Mucosa of stomach (tissue), 1 donor: Measurements from ENCODE around the gene OR5L2.
"Not testable (repeated sequence)": the region's sequence is repeated elsewhere in the genome, so short reads cannot be mapped to it uniquely, and the experiment has no call there.

Source experiments
- H3K27me3 ChIP-seq: one replicate; pipeline ENCODE4 v1.7.0; 2013; ENCODE audit warnings: mild to moderate bottlenecking, low read length; ENCODE audit not compliant: control insufficient read depth, insufficient read depth
- H3K36me3 ChIP-seq: one replicate; pipeline ENCODE4 v1.7.0; 2013; ENCODE audit warnings: low read length; ENCODE audit not compliant: control insufficient read depth, insufficient read depth
- H3K4me1 ChIP-seq: one replicate; pipeline ENCODE4 v1.7.0; 2013; ENCODE audit warnings: mild to moderate bottlenecking, low read length; ENCODE audit not compliant: control insufficient read depth, insufficient read depth
- H3K4me3 ChIP-seq: one replicate; pipeline ENCODE4 v1.7.0; 2013; ENCODE audit warnings: low read length
- H3K9ac ChIP-seq: one replicate; pipeline ENCODE4 v1.7.0; 2013; ENCODE audit warnings: mild to moderate bottlenecking, low read length, moderate library complexity
- H3K9me3 ChIP-seq: one replicate; pipeline ENCODE4 v1.7.0; 2013; ENCODE audit warnings: mild to moderate bottlenecking, low read length, moderate library complexity; ENCODE audit not compliant: control insufficient read depth
- donor health status: Pancreatic carcinoma.

OR5L2 gene

GRCh38 chr11:55826919-55827318, at the start of gene OR5L2:
TSS of gene OR5L2 (plus strand) at chr11:55827219. CDS start at chr11:55827219, 0 bp downstream.
- no peaks in the 10 kb centered on the region for H3K36me3 ChIP-seq
- H3K9me3 ChIP-seq: no peaks in the 10 kb centered on the region
- no peak within 1 kb of the TSS for H3K4me3 ChIP-seq
- H3K4me1 ChIP-seq: no peaks in the 10 kb centered on the region
- no peak within 1 kb of the TSS for H3K9ac ChIP-seq
- H3K27me3 ChIP-seq: no peaks in the 10 kb centered on the region

GRCh38 chr11:55791606-55792005, 35.4 kb upstream of the OR5L2 start:
- no peaks in the 10 kb centered on the region for H3K4me1 ChIP-seq
- no peaks in the 10 kb centered on the region for H3K27me3 ChIP-seq
- no peak overlapping the region for H3K4me3 ChIP-seq
- H3K36me3 ChIP-seq: no peaks in the 10 kb centered on the region
- H3K9ac ChIP-seq: no peak overlapping the region
- no peaks in the 10 kb centered on the region for H3K9me3 ChIP-seq

GRCh38 chr11:55793321-55793720, 33.7 kb upstream of the OR5L2 start:
- no peak overlapping the region for H3K9ac ChIP-seq
- H3K4me3 ChIP-seq: no peak overlapping the region
- no peaks in the 10 kb centered on the region for H3K36me3 ChIP-seq
- no peaks in the 10 kb centered on the region for H3K9me3 ChIP-seq
- no peaks in the 10 kb centered on the region for H3K4me1 ChIP-seq
- H3K27me3 ChIP-seq: no peaks in the 10 kb centered on the region

GRCh38 chr11:55795256-55795655, 31.8 kb upstream of the OR5L2 start, which contains the start of gene OR5D14:
TSS of gene OR5D14 (plus strand) at chr11:55795556. CDS start at chr11:55795556, 0 bp downstream.
- Histone ChIP-seq H3K27me3 (no peaks in the 10 kb centered on the region), H3K36me3 (no peaks in the 10 kb centered on the region), H3K9me3 (no peaks in the 10 kb centered on the region), H3K9ac (no peak within 1 kb of the TSS), H3K4me3 (no peak within 1 kb of the TSS), H3K4me1 (no peaks in the 10 kb centered on the region)

GRCh38 chr11:55806248-55806647, 20.8 kb upstream of the OR5L2 start:
- Histone ChIP-seq H3K9me3 (no peaks in the 10 kb centered on the region), H3K27me3 (no peaks in the 10 kb centered on the region)

GRCh38 chr11:55811067-55811466, 16.0 kb upstream of the OR5L2 start, which contains the start of gene OR5L1:
TSS of gene OR5L1 (plus strand) at chr11:55811367. CDS start at chr11:55811467, 100 bp downstream.
- H3K9ac ChIP-seq: no peak within 1 kb of the TSS
- no peaks in the 10 kb centered on the region for H3K9me3 ChIP-seq
- H3K4me3 ChIP-seq: no peak within 1 kb of the TSS
- H3K4me1 ChIP-seq: no peaks in the 10 kb centered on the region
- no peaks in the 10 kb centered on the region for H3K36me3 ChIP-seq
- H3K27me3 ChIP-seq: no peaks in the 10 kb centered on the region

More at GRCh38 chr11:55806248-55806647, 20.8 kb upstream of the OR5L2 start:
- H3K9ac ChIP-seq: no peak overlapping the region
- H3K4me3 ChIP-seq: no peak overlapping the region
- H3K4me1 ChIP-seq: no peaks in the 10 kb centered on the region
- no peaks in the 10 kb centered on the region for H3K36me3 ChIP-seq

GRCh38 chr11:55819330-55819729, 7.7 kb upstream of the OR5L2 start, which contains the start of gene OR5D18:
TSS of gene OR5D18 (plus strand) at chr11:55819630. CDS start at chr11:55819630, 0 bp downstream.
- Histone ChIP-seq H3K9ac (no peak within 1 kb of the TSS), H3K27me3 (no peaks in the 10 kb centered on the region), H3K4me1 (no peaks in the 10 kb centered on the region)

DNA sequence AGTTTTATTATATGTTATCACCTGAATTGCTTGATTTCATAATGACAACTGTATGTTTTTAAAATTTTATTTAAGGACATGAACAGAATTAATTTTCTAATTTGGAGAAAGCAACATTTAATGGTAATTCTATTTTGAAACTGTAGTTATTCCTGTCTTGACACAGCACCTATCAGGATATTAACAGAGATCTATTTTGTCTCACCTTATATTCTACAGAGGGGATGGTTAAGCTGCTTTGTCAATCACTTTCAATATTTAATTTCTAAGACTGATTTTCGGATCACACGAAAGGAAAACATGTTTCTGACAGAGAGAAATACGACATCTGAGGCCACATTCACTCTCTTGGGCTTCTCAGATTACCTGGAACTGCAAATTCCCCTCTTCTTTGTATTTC, 11.4 kb downstream of the OR5L2 start, which contains the start of gene OR5D16:
Gene OR5D16 (plus strand): TSS at position 301 of the 400 bp plus-strand sequence. CDS start 0 bp downstream, at position 301.
- no peak within 1 kb of the TSS for H3K9ac ChIP-seq
- no peak within 1 kb of the TSS for H3K4me3 ChIP-seq

More at GRCh38 chr11:55819330-55819729, 7.7 kb upstream of the OR5L2 start, which contains the start of gene OR5D18:
- Histone ChIP-seq H3K9me3 (no peaks in the 10 kb centered on the region), H3K36me3 (no peaks in the 10 kb centered on the region), H3K4me3 (no peak within 1 kb of the TSS)

GRCh38 chr11:55847453-55847852, 20.4 kb downstream of the OR5L2 start:
- H3K36me3 ChIP-seq: no peaks in the 10 kb centered on the region
- no peaks in the 10 kb centered on the region for H3K27me3 ChIP-seq
- H3K9me3 ChIP-seq: no peaks in the 10 kb centered on the region
- H3K4me3 ChIP-seq: no peak overlapping the region
- no peak overlapping the region for H3K9ac ChIP-seq
- H3K4me1 ChIP-seq: no peaks in the 10 kb centered on the region

More for the DNA sequence above, 11.4 kb downstream of the OR5L2 start, which contains the start of gene OR5D16:
- Histone ChIP-seq H3K36me3 (no peaks in the 10 kb centered on the region), H3K4me1 (no peaks in the 10 kb centered on the region), H3K9me3 (no peaks in the 10 kb centered on the region), H3K27me3 (no peaks in the 10 kb centered on the region)

- Histone ChIP-seq H3K9ac (no peak overlapping the region), H3K36me3 (no peaks in the 10 kb centered on the region), H3K4me3 (no peak overlapping the region), H3K9me3 (no peaks in the 10 kb centered on the region), H3K27me3 (no peaks in the 10 kb centered on the region), H3K4me1 (no peaks in the 10 kb centered on the region)
These were observed 22.0 kb downstream of the OR5L2 start for GRCh38 chr11:55849037-55849436.

DNA sequence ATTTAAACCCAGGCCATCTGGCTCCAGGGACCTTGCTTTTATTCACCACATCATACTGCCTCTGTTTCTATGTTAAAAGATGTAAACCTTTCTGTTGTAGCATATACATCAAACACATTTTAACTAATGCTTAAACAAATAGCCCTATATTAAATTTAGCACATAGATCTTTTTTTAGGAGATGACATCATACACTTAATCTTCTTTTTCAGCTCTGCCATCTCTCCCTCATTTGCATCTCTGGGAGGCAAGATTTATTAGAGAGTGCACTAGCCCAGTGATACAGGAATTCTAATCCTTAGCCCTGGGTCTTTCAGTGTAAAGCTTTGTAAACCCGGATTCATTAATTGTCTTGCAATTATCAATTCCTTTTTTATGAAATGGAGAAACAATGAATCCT, 25.1 kb downstream of the OR5L2 start:
- Histone ChIP-seq H3K36me3 (no peaks in the 10 kb centered on the region), H3K27me3 (no peaks in the 10 kb centered on the region), H3K9ac (no peak overlapping the region), H3K4me1 (no peaks in the 10 kb centered on the region), H3K4me3 (no peak overlapping the region), H3K9me3 (no peaks in the 10 kb centered on the region)

DNA sequence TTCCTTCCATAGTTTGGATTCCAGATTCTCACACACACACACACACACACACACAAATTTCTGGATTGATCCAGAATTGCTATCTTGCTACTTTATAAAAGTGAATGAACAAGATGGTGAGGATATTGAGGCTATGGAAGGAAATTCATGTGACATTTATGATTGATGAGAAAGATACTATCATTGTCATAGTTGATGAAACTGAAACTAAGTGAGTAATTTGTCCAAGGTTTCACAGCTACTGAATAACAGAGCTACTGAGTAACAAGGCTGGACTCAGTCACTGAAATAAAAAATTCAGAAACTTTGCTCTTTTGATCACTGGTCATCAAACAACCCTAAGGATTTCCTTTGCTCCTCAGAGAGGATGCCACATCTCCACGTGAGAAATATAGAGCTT, 27.7 kb downstream of the OR5L2 start:
- no peaks in the 10 kb centered on the region for H3K9me3 ChIP-seq

DNA sequence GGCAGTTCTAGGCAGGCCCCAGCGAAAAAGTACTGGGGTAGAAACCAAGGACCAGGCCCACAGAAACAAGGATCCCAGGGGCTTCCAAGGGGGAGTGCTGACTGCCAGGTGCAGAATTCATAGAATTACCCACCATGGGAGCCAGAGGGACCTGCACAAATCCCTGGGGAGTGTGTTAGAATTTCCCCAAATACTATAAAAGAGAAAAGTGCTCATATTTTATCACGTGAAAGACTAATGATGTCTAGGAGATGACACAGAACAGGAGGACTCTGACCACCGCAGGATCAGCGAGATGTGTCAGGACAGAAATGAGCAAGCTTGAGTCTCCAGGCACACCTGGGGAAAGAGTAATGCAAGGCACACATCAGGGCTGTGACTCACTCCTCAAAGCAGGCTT, 40.3 kb downstream of the OR5L2 start:
- not testable (repeated sequence) for H3K9ac ChIP-seq, H3K27me3 ChIP-seq, H3K36me3 ChIP-seq, H3K4me3 ChIP-seq, H3K9me3 ChIP-seq, H3K4me1 ChIP-seq

More for the DNA sequence above, 27.7 kb downstream of the OR5L2 start:
- Histone ChIP-seq H3K4me3 (no peak overlapping the region), H3K4me1 (no peaks in the 10 kb centered on the region), H3K27me3 (no peaks in the 10 kb centered on the region), H3K9ac (no peak overlapping the region), H3K36me3 (no peaks in the 10 kb centered on the region)
